Measurements from ENCODE around the gene DOK7.

GRCh38 chr4:3488820-3489219 lies 25.7 kb downstream of the DOK7 start:
- TF ChIP-seq CTCF (IDR thresholded peaks at IDR 0.05) (no peak), POLR2A (IDR thresholded peaks at IDR 0.05) (no peak)

Measured in body of pancreas (tissue), 4 donors.